ENCODE measurements around the gene RNF14. TPM values are rescaled to one million over a fixed set of nuclear protein-coding genes. Genes with fewer than 3 reads are reported as not detected.
A peak's percentile ranks its signal among the peaks of the same experiment; 100 is the strongest.

RNF14 gene
- total RNA-seq, 1 experiment from 2014 or later = 37.5 TPM

DNA sequence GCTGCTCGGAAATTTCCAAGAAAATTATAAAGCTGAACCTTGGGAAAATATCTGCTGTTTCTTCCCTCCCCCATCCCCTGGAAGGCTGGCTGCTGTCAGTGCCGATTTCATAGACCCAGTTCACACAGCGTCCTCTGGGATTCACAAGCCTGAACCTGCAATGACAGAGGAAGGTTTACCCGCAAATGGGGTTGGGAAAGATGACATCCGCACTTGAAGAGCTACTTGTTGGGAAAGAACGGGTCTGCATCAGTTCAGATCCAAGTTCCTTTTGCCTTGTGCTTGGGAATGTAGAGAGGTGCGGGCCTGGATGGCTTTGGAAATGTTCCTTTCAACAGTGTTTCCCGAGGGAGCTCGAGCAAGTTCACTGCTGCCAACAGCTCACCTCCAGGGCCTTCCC lies 24.8 kb upstream of the RNF14 start:
- POLR2A ChIA-PET = no interaction called here

DNA sequence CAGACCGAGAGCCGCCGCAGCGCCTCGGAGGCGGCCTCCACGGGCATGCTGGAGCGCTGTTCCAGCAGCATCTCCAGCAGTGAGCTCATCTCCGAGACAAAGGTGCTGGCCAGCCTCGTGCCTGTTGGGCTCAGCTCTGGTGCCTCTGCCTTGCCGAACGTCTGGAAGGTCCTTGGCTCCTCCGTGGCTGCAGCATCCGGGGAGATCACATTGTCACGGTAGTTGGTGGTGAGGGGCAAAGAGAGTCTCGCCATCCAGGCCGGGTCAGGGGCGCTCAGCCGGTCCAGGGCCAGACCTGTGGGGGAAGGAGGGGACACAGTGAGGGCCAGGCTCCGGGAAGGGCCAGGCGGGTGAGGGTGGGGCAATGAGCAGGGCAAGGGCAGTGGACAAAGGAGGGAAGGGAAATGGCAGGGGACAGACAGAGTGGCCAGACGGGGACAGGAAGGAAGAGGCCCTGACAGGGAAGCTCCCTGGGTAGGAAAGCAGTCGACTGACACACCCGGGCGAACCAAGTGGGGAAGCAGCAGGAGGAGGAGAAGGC lies 23.3 kb upstream of the RNF14 start:
- no TSS peak for BruUV-seq (replicated peaks)
- ChIA-PET RAD21 (ENCODE audit: low non-redundant PET in 1 of 2, low total read pairs in 2 of 2, uncharacterized antibody in 2 of 2, unreplicated experiment in 2 of 2) (no interaction called here), CTCF (interaction anchor here (2.0 kb wide), 1 partner anchor 15 kb away, joined by 6 read pairs; no protein-coding TSS in a partner anchor), POLR2A (no interaction called here)
- intact Hi-C loops (cut with micrococcal nuclease) = no loop called here
- Histone ChIP-seq H3K4me2 (ENCODE audit: low read length) (no peak overlapping the region), H3K9me3 (ENCODE audit: control insufficient read depth in 1 of 2, insufficient read depth in 1 of 2, low read depth in 1 of 2, low read length in 2 of 2) (no peaks in the 10 kb centered on the region), H3K9me2 (ENCODE audit: insufficient read depth) (no peaks in the 10 kb centered on the region), H3K27me3 (ENCODE audit: insufficient read depth, low read length) (no peaks in the 10 kb centered on the region), H3K36me3 (ENCODE audit: control insufficient read depth in 1 of 2, insufficient read depth in 2 of 2, low read length in 2 of 2) (no peaks in the 10 kb centered on the region), H3K9ac (ENCODE audit: low read length) (no peak overlapping the region), H3K79me2 (ENCODE audit: insufficient read depth, low read length) (no peaks in the 10 kb centered on the region), H3K27ac (ENCODE audit: low read depth, low read length) (no peak overlapping the region), H4K20me1 (ENCODE audit: insufficient read depth) (no peaks in the 10 kb centered on the region), H3K4me3 (replicated peaks in 1 of 2; ENCODE audit: low read depth in 1 of 2, low read length in 2 of 2) (no peak overlapping the region), H3K4me1 (ENCODE audit: control insufficient read depth in 1 of 2, insufficient read depth in 2 of 2, low read length in 2 of 2) (peaks cover 5 to 14% of the 10 kb centered on the region in 2 experiments; a peak in 3 of 4 replicates), H2AFZ (ENCODE audit: low read depth, low read length, poor library complexity, severe bottlenecking) (no peak overlapping the region)
- no peak for ATAC-seq
- no peak for DNase-seq (ENCODE audit: low read depth, low spot score)
- no peak for TF ChIP-seq EGR1 (IDR thresholded peaks at IDR 0.05; ENCODE audit: low read depth)
- no peak for TF ChIP-seq ZFX (IDR thresholded peaks at IDR 0.05)
- TF ChIP-seq POLR2AphosphoS5 (IDR thresholded peaks at IDR 0.05; ENCODE audit: low read depth, low read length) = no peak
- no peak for TF ChIP-seq EZH2 (IDR thresholded peaks at IDR 0.05)
- no peak for TF ChIP-seq RAD21 (IDR thresholded peaks at IDR 0.05; ENCODE audit: low read depth)
- TF ChIP-seq CBX3 (IDR thresholded peaks at IDR 0.05; ENCODE audit: low read depth) = no peak
- TF ChIP-seq POLR2A (IDR thresholded peaks at IDR 0.05; ENCODE audit: borderline replicate concordance, extremely low read depth, insufficient read depth, insufficient read length) = no peak
- TF ChIP-seq SP1 (IDR thresholded peaks at IDR 0.05; ENCODE audit: low read depth) = no peak
- TF ChIP-seq, protein P1, sequence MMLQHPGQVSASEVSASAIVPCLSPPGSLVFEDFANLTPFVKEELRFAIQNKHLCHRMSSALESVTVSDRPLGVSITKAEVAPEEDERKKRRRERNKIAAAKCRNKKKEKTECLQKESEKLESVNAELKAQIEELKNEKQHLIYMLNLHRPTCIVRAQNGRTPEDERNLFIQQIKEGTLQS (IDR thresholded peaks at IDR 0.05) = no peak
- TF ChIP-seq, protein P2, sequence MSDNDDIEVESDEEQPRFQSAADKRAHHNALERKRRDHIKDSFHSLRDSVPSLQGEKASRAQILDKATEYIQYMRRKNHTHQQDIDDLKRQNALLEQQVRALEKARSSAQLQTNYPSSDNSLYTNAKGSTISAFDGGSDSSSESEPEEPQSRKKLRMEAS (IDR thresholded peaks at IDR 0.05) = no peak
- TF ChIP-seq ELF1 (IDR thresholded peaks at IDR 0.05; ENCODE audit: borderline replicate concordance, low read depth) = no peak
- no peak for TF ChIP-seq TCF7L2 (IDR thresholded peaks at IDR 0.05; ENCODE audit: borderline replicate concordance, extremely low read depth, insufficient read depth, insufficient read length)
- TF ChIP-seq FOSL1 (IDR thresholded peaks at IDR 0.05; ENCODE audit: low read depth) = no peak

More for the DNA sequence above, 24.8 kb upstream of the RNF14 start:
- no peaks in the 10 kb centered on the region for H4K20me1 ChIP-seq (ENCODE audit: insufficient read depth)
- intact Hi-C loops (cut with micrococcal nuclease) = no loop called here
- CTCF ChIA-PET = interaction anchor here (1.1 to 2.0 kb wide), 3 partner anchors 14 to 25 kb away, joined by 3 to 6 read pairs (median 3); partner anchors contain the start of genes PCDH12 and RNF14
- H2AFZ ChIP-seq (ENCODE audit: low read depth, low read length, poor library complexity, severe bottlenecking) = no peak overlapping the region
- H3K79me2 ChIP-seq (ENCODE audit: insufficient read depth, low read length) = no peaks in the 10 kb centered on the region
- no TSS peak for BruUV-seq (replicated peaks)
- no peaks in the 10 kb centered on the region for H3K27me3 ChIP-seq (ENCODE audit: insufficient read depth, low read length)
- no peak overlapping the region for H3K4me3 ChIP-seq (replicated peaks in 1 of 2; ENCODE audit: low read depth in 1 of 2, low read length in 2 of 2)
- peaks cover 5 to 17% of the 10 kb centered on the region in 2 experiments; a peak in 3 of 4 replicates for H3K4me1 ChIP-seq (ENCODE audit: control insufficient read depth in 1 of 2, insufficient read depth in 2 of 2, low read length in 2 of 2)
- no peaks in the 10 kb centered on the region for H3K9me3 ChIP-seq (ENCODE audit: control insufficient read depth in 1 of 2, insufficient read depth in 1 of 2, low read depth in 1 of 2, low read length in 2 of 2)
- no peak for ATAC-seq
- H3K27ac ChIP-seq (ENCODE audit: low read depth, low read length) = no peak overlapping the region
- H3K36me3 ChIP-seq (ENCODE audit: control insufficient read depth in 1 of 2, insufficient read depth in 2 of 2, low read length in 2 of 2) = 0 out of 4 replicates have a peak, but pooled peaks cover 0 to 4% of the 10 kb centered on the region in 2 experiments
- no peak overlapping the region for H3K9ac ChIP-seq (ENCODE audit: low read length)
- RAD21 ChIA-PET (ENCODE audit: low non-redundant PET in 1 of 2, low total read pairs in 2 of 2, uncharacterized antibody in 2 of 2, unreplicated experiment in 2 of 2) = no interaction called here
- TF ChIP-seq POLR2A (IDR thresholded peaks at IDR 0.05; ENCODE audit: borderline replicate concordance, extremely low read depth, insufficient read depth, insufficient read length) = no peak
- peak; percentile 32; the same call in 1 of the 2 replicates for TF ChIP-seq POLR2AphosphoS5 (IDR thresholded peaks at IDR 0.05; ENCODE audit: low read depth, low read length)
- no peak for DNase-seq (ENCODE audit: low read depth, low spot score)
- H3K4me2 ChIP-seq (ENCODE audit: low read length) = no peak overlapping the region
- no peaks in the 10 kb centered on the region for H3K9me2 ChIP-seq (ENCODE audit: insufficient read depth)

All from HCT116 (cell line).